Measurements from ENCODE around the gene C1orf216. TPM values are rescaled to one million over a fixed set of nuclear protein-coding genes. Genes with fewer than 3 reads are reported as not detected.
A peak's percentile ranks its signal among the peaks of the same experiment; 100 is the strongest.

The C1orf216 gene, protein sequence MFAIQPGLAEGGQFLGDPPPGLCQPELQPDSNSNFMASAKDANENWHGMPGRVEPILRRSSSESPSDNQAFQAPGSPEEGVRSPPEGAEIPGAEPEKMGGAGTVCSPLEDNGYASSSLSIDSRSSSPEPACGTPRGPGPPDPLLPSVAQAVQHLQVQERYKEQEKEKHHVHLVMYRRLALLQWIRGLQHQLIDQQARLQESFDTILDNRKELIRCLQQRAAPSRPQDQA
- total RNA-seq (9.9 TPM), polyA plus RNA-seq (ENCODE audit: insufficient read depth in 1 of 8, insufficient read length in 8 of 8, low replicate concordance in 1 of 8) (10 to 100 TPM in 7 of 8 donors, 1 to 10 TPM in 1; 9.3 to 17.4 (median 12.3) TPM)
- long read RNA-seq, donor 1, transcript C1orf216-201 (2 exons, 3,218 nt) = major isoform, 5 of 5 reads
- long read RNA-seq, donor 1, partial matches to known transcripts = 0 of 5 reads
- long read RNA-seq, donor 1, other reads (novel, unspliced or antisense) = 0 of 5 reads
- long read RNA-seq, donor 2, partial matches to known transcripts = 0 of 1 reads
- long read RNA-seq, donor 2, other reads (novel, unspliced or antisense) = 0 of 1 reads
- long read RNA-seq, donor 3, transcript C1orf216-201 (2 exons, 3,218 nt) = major isoform, 6 of 11 reads
- long read RNA-seq, donor 3, partial matches to known transcripts = 5 of 11 reads
- long read RNA-seq, donor 3, other reads (novel, unspliced or antisense) = 0 of 11 reads
- long read RNA-seq, donor 4, partial matches to known transcripts = 0 of 3 reads
- long read RNA-seq, donor 4, other reads (novel, unspliced or antisense) = 0 of 3 reads
- long read RNA-seq, donor 5, transcript C1orf216-201 (2 exons, 3,218 nt) = major isoform, 15 of 26 reads
- long read RNA-seq, donor 5, partial matches to known transcripts = 11 of 26 reads
- long read RNA-seq, donor 5, other reads (novel, unspliced or antisense) = 0 of 26 reads
- long read RNA-seq, donor 6, transcript C1orf216-201 (2 exons, 3,218 nt) = major isoform, 8 of 8 reads
- long read RNA-seq, donor 6, partial matches to known transcripts = 0 of 8 reads
- long read RNA-seq, donor 6, other reads (novel, unspliced or antisense) = 0 of 8 reads
- long read RNA-seq, donor 7, partial matches to known transcripts = 0 of 2 reads
- long read RNA-seq, donor 7, other reads (novel, unspliced or antisense) = 0 of 2 reads
- long read RNA-seq, donor 8, transcript C1orf216-201 (2 exons, 3,218 nt) = major isoform, 5 of 5 reads
- long read RNA-seq, donor 8, partial matches to known transcripts = 0 of 5 reads
- long read RNA-seq, donor 8, other reads (novel, unspliced or antisense) = 0 of 5 reads
- long read RNA-seq, donor 9, partial matches to known transcripts = 0 of 2 reads
- long read RNA-seq, donor 9, other reads (novel, unspliced or antisense) = 0 of 2 reads
- long read RNA-seq, donor 10, transcript C1orf216-201 (2 exons, 3,218 nt) = major isoform, 6 of 6 reads
- long read RNA-seq, donor 10, partial matches to known transcripts = 0 of 6 reads
- long read RNA-seq, donor 10, other reads (novel, unspliced or antisense) = 0 of 6 reads
- long read RNA-seq, donor 11, partial matches to known transcripts = 0 of 4 reads
- long read RNA-seq, donor 11, other reads (novel, unspliced or antisense) = 0 of 4 reads

DNA sequence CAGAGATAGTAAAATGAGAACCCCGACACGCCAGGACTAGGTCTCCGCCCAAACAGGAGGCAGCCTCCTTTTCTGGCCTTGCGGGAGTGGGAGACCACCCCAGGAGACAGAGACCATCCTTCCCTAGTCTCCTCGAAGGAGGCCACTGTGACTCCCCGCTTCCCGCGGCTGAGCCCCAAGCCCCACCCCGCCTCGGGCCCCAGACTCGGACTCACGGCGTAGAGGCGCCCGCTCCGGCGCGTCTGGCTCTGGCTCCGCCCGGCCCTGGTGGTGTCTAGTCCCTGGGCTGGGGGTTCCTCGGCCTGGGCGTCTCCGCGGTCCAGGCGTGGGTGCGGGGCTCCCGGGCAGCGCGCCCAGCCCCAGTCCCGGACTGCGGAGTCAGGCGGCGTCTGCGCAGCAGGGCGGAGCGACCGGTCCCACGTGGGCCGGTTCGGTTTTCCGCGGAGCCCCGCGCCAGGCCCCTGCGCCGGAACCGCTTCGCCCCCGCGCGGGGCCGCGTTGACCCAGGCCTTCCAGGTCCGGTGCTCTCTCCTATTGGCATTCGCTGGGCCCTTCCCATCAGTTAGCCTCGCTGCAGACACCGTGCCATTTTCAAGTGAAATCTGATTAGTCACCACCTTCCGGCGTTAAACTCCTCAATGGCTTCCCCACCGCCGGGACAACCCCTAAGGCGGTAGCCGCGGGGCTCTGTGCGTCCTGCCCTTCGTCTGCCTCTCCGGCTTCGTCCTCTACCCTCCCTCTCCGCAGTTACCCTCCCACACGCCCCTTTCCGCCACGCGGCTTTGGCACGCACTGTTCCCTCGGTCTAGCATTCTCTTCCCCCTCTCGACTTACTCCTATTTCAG is at the start of gene C1orf216:
Gene C1orf216, minus strand, starts transcription at position 393 of the 845 bp plus-strand sequence. CDS start 2,563 bp downstream, outside the sequence.
- H3K36me3 ChIP-seq (ENCODE audit: control insufficient read depth, insufficient read depth, low read length) = peaks cover 21% of the 10 kb centered on the region
- under 1% methylated on average over 75 of the region's 76 CpGs for WGBS (ENCODE audit: insufficient coverage)
- peak; percentile 87 for DNase-seq
- H3K4me3 ChIP-seq (ENCODE audit: low read length) = peak within 1 kb of the TSS; percentile 62
- no peaks in the 10 kb centered on the region for H3K27me3 ChIP-seq (ENCODE audit: control insufficient read depth, insufficient read depth, low read length)
- H3K4me1 ChIP-seq (ENCODE audit: control insufficient read depth, insufficient read depth, low read length) = peaks cover 26% of the 10 kb centered on the region
- no peaks in the 10 kb centered on the region for H3K9me3 ChIP-seq (replicated peaks; ENCODE audit: control insufficient read depth, low read depth, low read length)
- H3K27ac ChIP-seq (ENCODE audit: low read length) = peak within 1 kb of the TSS; percentile 89

DNA sequence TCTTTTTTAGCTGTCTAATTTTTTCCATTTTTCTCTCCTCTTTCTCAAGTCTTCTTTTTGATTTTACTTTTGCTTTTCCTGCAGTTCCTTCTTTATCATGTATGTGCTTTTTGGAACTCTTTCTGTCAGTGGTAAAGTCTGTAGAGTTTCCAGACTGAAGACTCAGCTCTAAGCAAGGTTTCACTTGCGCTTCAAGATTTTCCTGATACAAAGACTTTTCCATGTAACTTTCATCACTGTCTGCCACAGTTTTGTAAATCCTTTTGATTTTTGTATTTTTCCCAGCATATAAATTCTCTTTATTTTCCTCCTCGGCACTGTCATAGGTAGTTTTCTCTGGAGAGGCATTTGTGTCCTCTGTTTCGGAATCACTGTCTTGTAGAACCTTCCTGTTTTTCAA is 45.6 kb upstream of the C1orf216 start:
- no peak overlapping the region for H3K4me3 ChIP-seq (ENCODE audit: low read length)
- no CpG with 5 or more reads among the region's 3 CpGs for WGBS (ENCODE audit: insufficient coverage)
- no peak overlapping the region for H3K27ac ChIP-seq (ENCODE audit: low read length)
- H3K27me3 ChIP-seq (ENCODE audit: control insufficient read depth, insufficient read depth, low read length) = no peaks in the 10 kb centered on the region
- H3K9me3 ChIP-seq (replicated peaks; ENCODE audit: control insufficient read depth, low read depth, low read length) = no peaks in the 10 kb centered on the region
- peaks cover 4% of the 10 kb centered on the region for H3K36me3 ChIP-seq (ENCODE audit: control insufficient read depth, insufficient read depth, low read length)
- peaks cover 5% of the 10 kb centered on the region for H3K4me1 ChIP-seq (ENCODE audit: control insufficient read depth, insufficient read depth, low read length)
- DNase-seq = no peak

DNA sequence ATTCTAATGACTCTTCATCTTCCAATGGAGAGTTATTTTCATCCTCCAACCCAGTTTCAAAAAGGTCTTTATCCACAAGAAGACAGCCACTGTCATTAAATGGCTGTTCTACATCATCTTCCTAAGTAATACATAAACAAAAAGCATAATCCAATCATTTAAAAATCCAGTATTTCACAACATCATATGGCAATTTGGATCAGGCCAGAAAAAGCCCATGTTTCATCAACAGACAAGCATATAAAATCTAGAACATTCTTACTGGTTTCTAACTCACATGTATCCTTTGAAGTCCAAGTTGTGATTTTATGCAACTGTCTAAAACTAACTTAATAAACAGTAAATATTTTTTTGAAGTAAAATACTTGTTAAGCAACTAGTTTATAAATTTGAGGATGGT is 44.5 kb upstream of the C1orf216 start:
- no peak for DNase-seq
- Histone ChIP-seq H3K9me3 (replicated peaks; ENCODE audit: control insufficient read depth, low read depth, low read length) (no peaks in the 10 kb centered on the region), H3K4me3 (ENCODE audit: low read length) (no peak overlapping the region), H3K4me1 (ENCODE audit: control insufficient read depth, insufficient read depth, low read length) (no peaks in the 10 kb centered on the region), H3K27me3 (ENCODE audit: control insufficient read depth, insufficient read depth, low read length) (no peaks in the 10 kb centered on the region), H3K36me3 (ENCODE audit: control insufficient read depth, insufficient read depth, low read length) (peaks cover 4% of the 10 kb centered on the region), H3K27ac (ENCODE audit: low read length) (no peak overlapping the region)

DNA sequence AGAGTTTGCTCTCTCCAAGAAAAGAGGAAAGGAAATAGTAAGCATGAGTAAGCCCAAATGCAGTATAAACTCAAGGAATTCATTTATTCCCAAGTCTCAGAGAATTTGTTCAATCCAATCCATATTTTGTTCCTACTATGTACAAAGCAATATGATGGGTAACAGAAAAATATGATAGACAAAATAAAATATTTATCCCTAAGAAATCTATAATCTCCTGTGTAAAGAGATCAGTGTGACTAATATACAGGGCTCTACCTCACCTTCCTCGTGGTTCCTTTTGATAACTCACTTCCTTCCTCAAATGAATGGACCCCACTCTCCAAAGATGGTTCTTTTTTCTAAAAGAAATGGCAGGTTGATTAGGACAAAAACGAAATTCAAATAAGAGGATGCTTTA is 43.5 kb upstream of the C1orf216 start:
- no peak overlapping the region for H3K4me3 ChIP-seq (ENCODE audit: low read length)
- no peak for DNase-seq
- no CpG with 5 or more reads among the region's 2 CpGs for WGBS (ENCODE audit: insufficient coverage)

DNA sequence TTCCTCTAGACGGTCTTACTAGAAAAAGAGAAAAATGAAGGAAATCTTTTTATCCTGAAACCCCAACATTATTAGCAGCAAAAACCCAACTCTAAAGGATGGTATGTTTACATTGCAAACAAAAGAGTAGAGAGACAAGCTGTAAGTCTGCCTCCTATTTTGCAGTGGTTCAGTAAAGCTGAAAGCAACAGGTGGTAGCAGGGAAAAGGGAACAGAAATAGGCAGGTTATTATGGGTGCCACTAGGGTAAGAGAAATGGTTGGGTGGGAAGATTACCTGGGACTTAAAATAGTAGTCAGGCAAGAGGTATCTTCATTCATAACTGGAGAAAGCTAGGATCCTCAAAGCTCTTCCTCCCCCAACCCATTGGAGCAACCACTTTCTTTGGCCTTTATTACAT is 37.4 kb upstream of the C1orf216 start:
- H3K27me3 ChIP-seq (ENCODE audit: control insufficient read depth, insufficient read depth, low read length) = no peaks in the 10 kb centered on the region
- H3K27ac ChIP-seq (ENCODE audit: low read length) = no peak overlapping the region
- no peak for DNase-seq
- H3K4me1 ChIP-seq (ENCODE audit: control insufficient read depth, insufficient read depth, low read length) = no peaks in the 10 kb centered on the region
- H3K36me3 ChIP-seq (ENCODE audit: control insufficient read depth, insufficient read depth, low read length) = peaks cover 7% of the 10 kb centered on the region
- H3K9me3 ChIP-seq (replicated peaks; ENCODE audit: control insufficient read depth, low read depth, low read length) = no peaks in the 10 kb centered on the region
- H3K4me3 ChIP-seq (ENCODE audit: low read length) = no peak overlapping the region
- WGBS (ENCODE audit: insufficient coverage) = no CpG with 5 or more reads among the region's 1 CpG

More for the DNA sequence above, 43.5 kb upstream of the C1orf216 start:
- Histone ChIP-seq H3K27me3 (ENCODE audit: control insufficient read depth, insufficient read depth, low read length) (no peaks in the 10 kb centered on the region), H3K27ac (ENCODE audit: low read length) (no peak overlapping the region), H3K9me3 (replicated peaks; ENCODE audit: control insufficient read depth, low read depth, low read length) (no peaks in the 10 kb centered on the region), H3K36me3 (ENCODE audit: control insufficient read depth, insufficient read depth, low read length) (peaks cover 4% of the 10 kb centered on the region), H3K4me1 (ENCODE audit: control insufficient read depth, insufficient read depth, low read length) (no peaks in the 10 kb centered on the region)

DNA sequence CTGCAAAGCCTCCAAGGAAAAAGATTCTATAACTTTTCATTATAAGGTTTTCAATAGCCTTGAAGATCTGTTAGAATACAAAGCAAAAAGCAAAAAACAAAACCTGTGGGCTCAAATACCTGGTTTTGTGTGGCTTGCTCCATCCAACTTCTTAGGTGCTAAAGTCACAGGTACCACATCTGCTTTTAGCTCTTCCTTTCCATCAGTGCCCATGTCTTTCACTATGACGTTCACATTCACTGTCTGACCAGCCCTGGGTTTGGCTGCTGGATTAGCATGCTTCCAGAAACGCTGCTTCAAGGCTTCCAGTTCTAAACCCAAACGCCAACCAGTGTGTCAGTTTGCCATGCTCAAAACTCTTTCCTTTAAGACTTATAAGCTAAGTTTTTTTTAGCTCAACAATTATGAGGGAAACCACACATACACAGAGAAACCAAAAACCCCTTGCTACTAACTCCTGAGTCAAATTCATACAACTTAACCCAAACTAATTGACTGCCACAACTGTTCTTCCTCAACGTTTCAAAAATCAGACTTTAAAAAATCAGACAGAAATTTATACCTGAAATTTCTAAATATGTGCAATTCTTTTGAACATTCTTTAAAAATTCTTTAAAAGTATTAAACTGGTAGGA is 35.1 kb upstream of the C1orf216 start:
- DNase-seq = no peak
- H3K27ac ChIP-seq (ENCODE audit: low read length) = no peak overlapping the region
- no peaks in the 10 kb centered on the region for H3K4me1 ChIP-seq (ENCODE audit: control insufficient read depth, insufficient read depth, low read length)
- peaks cover 2% of the 10 kb centered on the region for H3K36me3 ChIP-seq (ENCODE audit: control insufficient read depth, insufficient read depth, low read length)
- no peaks in the 10 kb centered on the region for H3K9me3 ChIP-seq (replicated peaks; ENCODE audit: control insufficient read depth, low read depth, low read length)
- WGBS (ENCODE audit: insufficient coverage) = 80% methylated on average over 3 of the region's 4 CpGs
- no peak overlapping the region for H3K4me3 ChIP-seq (ENCODE audit: low read length)
- no peaks in the 10 kb centered on the region for H3K27me3 ChIP-seq (ENCODE audit: control insufficient read depth, insufficient read depth, low read length)

DNA sequence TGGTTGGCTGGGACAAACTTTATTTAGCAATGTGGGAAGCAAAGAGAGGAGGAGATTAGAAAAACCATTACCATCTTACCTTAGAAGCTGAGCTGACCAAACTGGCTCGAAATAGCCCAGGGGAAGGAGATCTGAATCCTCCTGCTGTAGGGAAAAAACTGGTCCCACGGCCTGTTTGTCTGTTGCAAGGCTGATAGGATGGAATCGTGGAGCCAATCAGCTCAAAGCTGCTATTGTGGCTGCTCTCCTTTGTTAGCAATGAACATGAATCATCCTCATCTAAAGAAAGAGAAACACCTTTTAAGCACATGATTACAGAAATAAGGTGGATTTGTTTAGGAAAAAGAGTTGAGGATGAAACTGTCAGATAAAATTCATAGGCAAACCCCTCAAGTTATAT is 29.6 kb upstream of the C1orf216 start:
- DNase-seq = no peak
- no CpG with 5 or more reads among the region's 3 CpGs for WGBS (ENCODE audit: insufficient coverage)

DNA sequence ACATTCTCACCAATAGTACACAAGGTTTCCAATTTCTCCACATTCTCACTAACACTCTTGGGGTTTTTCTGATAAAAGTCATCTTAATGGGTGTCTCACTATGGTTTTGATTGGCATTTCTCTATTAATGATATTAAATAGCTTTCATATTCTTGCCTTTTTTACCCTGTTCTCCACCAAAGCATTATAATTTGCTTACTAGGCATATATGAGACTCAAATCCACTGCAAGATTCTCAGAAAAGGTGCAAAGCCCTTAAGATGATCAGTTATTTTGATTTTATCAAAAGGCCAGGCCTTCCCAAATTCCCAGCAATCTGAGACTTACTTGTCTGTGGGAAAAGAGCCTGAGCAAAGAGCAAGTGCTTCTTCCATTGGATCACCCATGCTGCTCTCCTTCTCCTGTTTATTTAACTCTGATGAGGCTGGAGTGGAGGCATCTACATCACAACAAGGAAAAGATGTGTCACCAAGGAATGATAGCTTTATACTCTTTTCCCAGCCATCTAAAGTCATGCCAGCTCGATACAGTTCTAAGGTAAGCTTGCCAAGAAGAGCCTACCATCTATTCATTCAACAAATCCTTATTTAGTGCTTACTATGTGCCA is 26.5 kb upstream of the C1orf216 start:
- no peak overlapping the region for H3K27ac ChIP-seq (ENCODE audit: low read length)
- no peak for DNase-seq
- no peaks in the 10 kb centered on the region for H3K4me1 ChIP-seq (ENCODE audit: control insufficient read depth, insufficient read depth, low read length)
- no peak overlapping the region for H3K4me3 ChIP-seq (ENCODE audit: low read length)
- peaks cover 5% of the 10 kb centered on the region for H3K36me3 ChIP-seq (ENCODE audit: control insufficient read depth, insufficient read depth, low read length)
- no peaks in the 10 kb centered on the region for H3K9me3 ChIP-seq (replicated peaks; ENCODE audit: control insufficient read depth, low read depth, low read length)
- no peaks in the 10 kb centered on the region for H3K27me3 ChIP-seq (ENCODE audit: control insufficient read depth, insufficient read depth, low read length)
- no CpG with 5 or more reads among the region's 1 CpG for WGBS (ENCODE audit: insufficient coverage)

More for the DNA sequence above, 29.6 kb upstream of the C1orf216 start:
- Histone ChIP-seq H3K4me3 (ENCODE audit: low read length) (no peak overlapping the region), H3K4me1 (ENCODE audit: control insufficient read depth, insufficient read depth, low read length) (no peaks in the 10 kb centered on the region), H3K27me3 (ENCODE audit: control insufficient read depth, insufficient read depth, low read length) (no peaks in the 10 kb centered on the region), H3K9me3 (replicated peaks; ENCODE audit: control insufficient read depth, low read depth, low read length) (no peaks in the 10 kb centered on the region), H3K27ac (ENCODE audit: low read length) (no peak overlapping the region), H3K36me3 (ENCODE audit: control insufficient read depth, insufficient read depth, low read length) (peaks cover 5% of the 10 kb centered on the region)
